Measurements from ENCODE around the gene POLR3G. TPM values are rescaled to one million over a fixed set of nuclear protein-coding genes. Genes with fewer than 3 reads are reported as not detected.

POLR3G gene
- total RNA-seq, 1 experiment from 2014 or later = 73.6 TPM

GRCh38 chr5:90563108-90563507 lies 88.4 kb downstream of the POLR3G start:
- Histone ChIP-seq H2AK5ac (ENCODE audit: insufficient read length, low read length) (no peak overlapping the region), H3K4ac (ENCODE audit: low read depth, low read length) (no peak overlapping the region), H3K79me2 (ENCODE audit: insufficient read depth, low read length) (peaks cover 23% of the 10 kb centered on the region; the same call in 1 of the 2 replicates), H2BK5ac (ENCODE audit: insufficient read length, low read length) (no peak overlapping the region), H3K9ac (ENCODE audit: extremely low read depth, insufficient read length, low read length) (no peak overlapping the region), H2BK120ac (ENCODE audit: low read depth, low read length, poor library complexity, severe bottlenecking) (no peak overlapping the region), H3K18ac (ENCODE audit: insufficient read length, low read depth, low read length) (no peak overlapping the region), H3K4me2 (ENCODE audit: insufficient read depth, insufficient read length, low read length) (peak overlapping the region; percentile 69), H3K14ac (ENCODE audit: insufficient read depth, low read length) (no peak overlapping the region), H4K20me1 (ENCODE audit: control insufficient read depth, insufficient read depth, insufficient read length) (no peaks in the 10 kb centered on the region), H2BK12ac (ENCODE audit: insufficient read length, low read depth, low read length) (no peak overlapping the region), H3T11ph (ENCODE audit: low read length) (no peak overlapping the region), H4K91ac (ENCODE audit: insufficient read length, low read depth, low read length) (no peak overlapping the region), H2AFZ (ENCODE audit: low read length) (no peak overlapping the region), H3K4me1 (ENCODE audit: insufficient read depth, low read length) (peaks cover 7% of the 10 kb centered on the region; the same call in 1 of the 2 replicates), H3K9me3 (ENCODE audit: control insufficient read depth, low read depth, low read length) (no peaks in the 10 kb centered on the region), H3K27me3 (ENCODE audit: insufficient read depth, low read length) (no peaks in the 10 kb centered on the region), H4K8ac (replicated peaks; ENCODE audit: insufficient read length, low read depth, low read length) (no peak overlapping the region), H3K56ac (ENCODE audit: insufficient read length, low read depth, low read length) (no peak overlapping the region), H2BK15ac (ENCODE audit: low read depth, low read length) (no peak overlapping the region), H4K5ac (ENCODE audit: insufficient read length, low read depth, low read length) (no peak overlapping the region), H3K23ac (ENCODE audit: insufficient read length, low read depth, low read length) (no peak overlapping the region), H3K27ac (ENCODE audit: insufficient read length, low read depth, low read length) (peak overlapping the region; percentile 72), H3K79me1 (ENCODE audit: insufficient read depth, low read depth, low read length, poor library complexity, severe bottlenecking) (no peaks in the 10 kb centered on the region), H2BK20ac (ENCODE audit: low read depth, low read length, poor library complexity, severe bottlenecking) (no peak overlapping the region), H3K23me2 (ENCODE audit: insufficient read length, low read depth, low read length, poor library complexity, severe bottlenecking) (no peaks in the 10 kb centered on the region)
- H3K9me3 Mint-ChIP-seq = peaks cover 24 to 32% of the 10 kb centered on the region in 2 experiments
- no peak for TF ChIP-seq CTCF (conservative IDR thresholded peaks at IDR 0.05)
- peak overlapping the region in 1 of 2 experiments; percentile 93; a peak in 2 of 5 replicates for H3K4me3 Mint-ChIP-seq
- peak overlapping the region in 2 of 3 experiments; percentile 94 to 97; a peak in 4 of 7 replicates for H3K27ac Mint-ChIP-seq
- peaks cover 56 to 61% of the 10 kb centered on the region in 2 experiments for H3K4me1 Mint-ChIP-seq
- H3K27me3 Mint-ChIP-seq (ENCODE audit: low read depth) = no peaks in the 10 kb centered on the region
- no CpG with 5 or more reads among the region's 1 CpG for WGBS (ENCODE audit: extremely low coverage, insufficient read length, low lambda C conversion rate)
- DNase-seq = no peak
- peaks cover 5 to 27% (median 26%) of the 10 kb centered on the region in 3 experiments; a peak in 6 of 7 replicates for H3K36me3 Mint-ChIP-seq (ENCODE audit: insufficient read depth in 1 of 3, low read depth in 3 of 3)

Other genes starting within 250 kb of the POLR3G start
- 31.1 and 36.3 TPM in 2 replicates for gene CETN3, start 65.1 kb upstream of the POLR3G start, total RNA-seq (2021)
- gene MBLAC2, start 93 bp upstream of the POLR3G start, total RNA-seq (2021) = 4.7 and 4.9 TPM in 2 replicates
- gene LYSMD3, start 54.7 kb downstream of the POLR3G start, total RNA-seq (2021) = 14.0 and 16.5 TPM in 2 replicates
- gene ADGRV1, start 83.9 kb downstream of the POLR3G start, total RNA-seq (2021) = 55.4 and 64.8 TPM in 2 replicates